CD4-positive, alpha-beta memory T cell (primary cell): ENCODE data around the gene ODAM. TPM values are rescaled to one million over a fixed set of nuclear protein-coding genes. Genes with fewer than 3 reads are reported as not detected.
A peak's percentile ranks its signal among the peaks of the same experiment; 100 is the strongest.

Source experiments
- CTCF ChIA-PET: fragments of 350-600 bp; sonication (Branson Sonifier 250); formaldehyde crosslinking; loops from one replicate; lab custom pipeline; 2021; ENCODE audit warnings: inconsistent platforms; ENCODE audit not compliant: partially characterized antibody; lab: Charles Lee
- POLR2A ChIA-PET: fragments of 350-600 bp; sonication (Branson Sonifier 250); formaldehyde crosslinking; loops from one replicate; lab custom pipeline; 2021; ENCODE audit not compliant: partially characterized antibody; lab: Charles Lee
- DNase-seq, 5 donors: peaks; one replicate each; pipeline versions ENCODE4 v3.0.0 to v3.0.0-alpha.2; 2020 to 2022; ENCODE audit warnings: mixed read lengths in 1 of 5
- H3K27ac ChIP-seq: one replicate; pipeline ENCODE4 v1.7.0; 2013; ENCODE audit warnings: low read depth, low read length
- H3K27me3 ChIP-seq: 2 replicates; pipeline ENCODE4 v1.7.0; 2013; ENCODE audit warnings: mild to moderate bottlenecking, low read length, moderate library complexity; ENCODE audit not compliant: insufficient read depth
- H3K36me3 ChIP-seq: 2 replicates; pipeline ENCODE4 v1.7.0; 2013; ENCODE audit warnings: mild to moderate bottlenecking, low read length, moderate library complexity; ENCODE audit not compliant: insufficient read depth
- H3K4me1 ChIP-seq: 2 replicates; pipeline ENCODE4 v1.7.0; 2013; ENCODE audit warnings: mild to moderate bottlenecking, low read length, moderate library complexity; ENCODE audit not compliant: insufficient read depth
- H3K4me3 ChIP-seq, 2 donors: one replicate each; pipeline ENCODE4 v1.7.0; 2013; ENCODE audit warnings: low read length in 2 of 2, mild to moderate bottlenecking in 1 of 2
- H3K9me3 ChIP-seq, 2 donors: one replicate each; pipeline ENCODE4 v1.7.0; 2013; ENCODE audit warnings: low read length in 2 of 2, control low read depth in 1 of 2; ENCODE audit not compliant: control insufficient read depth in 1 of 2
- H3K27ac Mint-ChIP-seq, 7 donors: one replicate each; pipeline ENCODE4 v1.8.0; 2020 to 2021; ENCODE audit warnings: mixed read lengths in 7 of 7, mild to moderate bottlenecking in 6 of 7, inconsistent platforms in 3 of 7, moderate library complexity in 3 of 7
- H3K27me3 Mint-ChIP-seq, 2 donors: one replicate each; pipeline ENCODE4 v1.8.0; 2020 to 2021; ENCODE audit warnings: mixed read lengths in 2 of 2
- H3K36me3 Mint-ChIP-seq, 2 donors: one replicate each; pipeline ENCODE4 v1.8.0; 2020 to 2021; ENCODE audit warnings: mixed read lengths in 2 of 2, inconsistent platforms in 1 of 2, mild to moderate bottlenecking in 1 of 2
- H3K4me1 Mint-ChIP-seq, 4 donors: one replicate each; pipeline ENCODE4 v1.8.0; 2020 to 2021; ENCODE audit warnings: mixed read lengths in 4 of 4, mild to moderate bottlenecking in 1 of 4
- H3K4me3 Mint-ChIP-seq, 8 donors: one replicate each; pipeline ENCODE4 v1.8.0; 2020 to 2021; ENCODE audit warnings: mixed read lengths in 8 of 8, mild to moderate bottlenecking in 7 of 8, moderate library complexity in 6 of 8, inconsistent platforms in 3 of 8
- H3K9me3 Mint-ChIP-seq, 8 donors: one replicate each; pipeline ENCODE4 v1.8.0; 2020 to 2021; ENCODE audit warnings: mixed read lengths in 8 of 8, mild to moderate bottlenecking in 5 of 8, inconsistent platforms in 3 of 8, moderate library complexity in 1 of 8
- intact Hi-C: fragments of 100-400 bp; cut with micrococcal nuclease; formaldehyde crosslinking; loops from one replicate; pipeline ENCODE4 v1.15.1; 2023
- polyA plus RNA-seq, 2 donors: library from polyadenylated mRNA; unstranded; fragments of 300-500 nt; fragmentation: Illumina TruSeq; gene quantifications; one replicate each; pipeline ENCODE4 v1.2.3, GENCODE V29; 2021
- total RNA-seq, 2 experiments: library from RNA; stranded (reverse); gene quantifications; one replicate each; pipeline ENCODE4 v1.2.3, GENCODE V29; 2021

Gene ODAM
- total and polyA plus RNA-seq, 4 experiments from 2014 or later: not detected

- Histone ChIP-seq H3K27ac (no peak overlapping the region), H3K4me3 (no peak overlapping the region), H3K4me1 (no peaks in the 10 kb centered on the region), H3K27me3 (no peaks in the 10 kb centered on the region), H3K36me3 (no peaks in the 10 kb centered on the region), H3K9me3 (no peaks in the 10 kb centered on the region)
- H3K4me1 Mint-ChIP-seq: no peaks in the 10 kb centered on the region
- H3K4me3 Mint-ChIP-seq: no peak overlapping the region
- POLR2A ChIA-PET: no interaction called here
- peaks cover 0 to 3% (median 0%) of the 10 kb centered on the region in 8 donors for H3K9me3 Mint-ChIP-seq
- CTCF ChIA-PET: no interaction called here
- no peak for DNase-seq
- H3K27me3 Mint-ChIP-seq: no peaks in the 10 kb centered on the region
- H3K27ac Mint-ChIP-seq: no peak overlapping the region
- no peaks in the 10 kb centered on the region for H3K36me3 Mint-ChIP-seq
- intact Hi-C loops: no loop called here
These were observed 15.7 kb upstream of the ODAM start for GRCh38 chr4:70179811-70180210.

GRCh38 chr4:70181864-70182263, 13.7 kb upstream of the ODAM start:
- Histone ChIP-seq H3K4me3 (no peak overlapping the region), H3K9me3 (no peaks in the 10 kb centered on the region), H3K4me1 (no peaks in the 10 kb centered on the region), H3K27ac (no peak overlapping the region), H3K27me3 (no peaks in the 10 kb centered on the region), H3K36me3 (no peaks in the 10 kb centered on the region)
- H3K36me3 Mint-ChIP-seq: no peaks in the 10 kb centered on the region
- DNase-seq: no peak
- peaks cover 0 to 3% (median 0%) of the 10 kb centered on the region in 8 donors for H3K9me3 Mint-ChIP-seq
- POLR2A ChIA-PET: no interaction called here
- CTCF ChIA-PET: no interaction called here
- H3K27me3 Mint-ChIP-seq: no peaks in the 10 kb centered on the region
- no peaks in the 10 kb centered on the region for H3K4me1 Mint-ChIP-seq
- intact Hi-C loops: no loop called here
- no peak overlapping the region for H3K27ac Mint-ChIP-seq
- no peak overlapping the region for H3K4me3 Mint-ChIP-seq

- ChIA-PET POLR2A (no interaction called here), CTCF (no interaction called here)
- H3K4me1 Mint-ChIP-seq: no peaks in the 10 kb centered on the region
- intact Hi-C loops: no loop called here
- H3K27me3 Mint-ChIP-seq: no peaks in the 10 kb centered on the region
- H3K9me3 Mint-ChIP-seq: peaks cover 0 to 3% (median 0%) of the 10 kb centered on the region in 8 donors
- no peak for DNase-seq
- Histone ChIP-seq H3K27me3 (no peaks in the 10 kb centered on the region), H3K36me3 (no peaks in the 10 kb centered on the region), H3K27ac (no peak overlapping the region), H3K4me3 (no peak overlapping the region), H3K9me3 (no peaks in the 10 kb centered on the region), H3K4me1 (no peaks in the 10 kb centered on the region)
- H3K27ac Mint-ChIP-seq: no peak overlapping the region
- no peak overlapping the region for H3K4me3 Mint-ChIP-seq
- H3K36me3 Mint-ChIP-seq: no peaks in the 10 kb centered on the region
These were observed 12.9 kb upstream of the ODAM start for GRCh38 chr4:70182517-70183167.

- Mint-ChIP-seq H3K9me3 (peaks cover 0 to 3% (median 0%) of the 10 kb centered on the region in 8 donors), H3K27ac (no peak overlapping the region), H3K27me3 (no peaks in the 10 kb centered on the region), H3K36me3 (no peaks in the 10 kb centered on the region), H3K4me1 (no peaks in the 10 kb centered on the region), H3K4me3 (no peak overlapping the region)
- intact Hi-C loops: no loop called here
- CTCF ChIA-PET: no interaction called here
- DNase-seq: peak in 1 of 5 donors; percentile 18
- Histone ChIP-seq H3K4me3 (no peak overlapping the region), H3K36me3 (no peaks in the 10 kb centered on the region), H3K4me1 (no peaks in the 10 kb centered on the region), H3K27ac (no peak overlapping the region), H3K9me3 (no peaks in the 10 kb centered on the region), H3K27me3 (no peaks in the 10 kb centered on the region)
- POLR2A ChIA-PET: no interaction called here
These were observed 12.2 kb upstream of the ODAM start for GRCh38 chr4:70183168-70183939.

GRCh38 chr4:70183940-70184246, 11.6 kb upstream of the ODAM start:
- Mint-ChIP-seq H3K27me3 (no peaks in the 10 kb centered on the region), H3K36me3 (no peaks in the 10 kb centered on the region), H3K4me3 (no peak overlapping the region), H3K9me3 (peaks cover 0 to 3% (median 0%) of the 10 kb centered on the region in 8 donors), H3K4me1 (no peaks in the 10 kb centered on the region), H3K27ac (no peak overlapping the region)
- H3K9me3 ChIP-seq: no peaks in the 10 kb centered on the region
- H3K27me3 ChIP-seq: no peaks in the 10 kb centered on the region
- intact Hi-C loops: no loop called here
- ChIA-PET POLR2A (no interaction called here), CTCF (no interaction called here)
- no peaks in the 10 kb centered on the region for H3K36me3 ChIP-seq
- H3K27ac ChIP-seq: no peak overlapping the region
- no peak for DNase-seq
- H3K4me3 ChIP-seq: no peak overlapping the region
- no peaks in the 10 kb centered on the region for H3K4me1 ChIP-seq

- Histone ChIP-seq H3K36me3 (no peaks in the 10 kb centered on the region), H3K27me3 (no peaks in the 10 kb centered on the region), H3K4me3 (no peak overlapping the region), H3K27ac (no peak overlapping the region), H3K9me3 (no peaks in the 10 kb centered on the region), H3K4me1 (no peaks in the 10 kb centered on the region)
- H3K36me3 Mint-ChIP-seq: no peaks in the 10 kb centered on the region
- ChIA-PET CTCF (no interaction called here), POLR2A (no interaction called here)
- no peak for DNase-seq
- peaks cover 0 to 2% (median 0%) of the 10 kb centered on the region in 8 donors for H3K9me3 Mint-ChIP-seq
- no peak overlapping the region for H3K4me3 Mint-ChIP-seq
- H3K27me3 Mint-ChIP-seq: no peaks in the 10 kb centered on the region
- no peaks in the 10 kb centered on the region for H3K4me1 Mint-ChIP-seq
- no peak overlapping the region for H3K27ac Mint-ChIP-seq
- intact Hi-C loops: no loop called here
These were observed 8.3 kb upstream of the ODAM start for GRCh38 chr4:70187216-70187615.

GRCh38 chr4:70190579-70190978, 4.9 kb upstream of the ODAM start:
- no peaks in the 10 kb centered on the region for H3K36me3 Mint-ChIP-seq
- peaks cover 0 to 2% (median 0%) of the 10 kb centered on the region in 8 donors for H3K9me3 Mint-ChIP-seq
- POLR2A ChIA-PET: no interaction called here
- H3K27me3 Mint-ChIP-seq: no peaks in the 10 kb centered on the region
- no peak for DNase-seq
- no peaks in the 10 kb centered on the region for H3K4me1 Mint-ChIP-seq
- Histone ChIP-seq H3K4me3 (no peak overlapping the region), H3K9me3 (no peaks in the 10 kb centered on the region), H3K4me1 (no peaks in the 10 kb centered on the region), H3K27ac (no peak overlapping the region), H3K36me3 (no peaks in the 10 kb centered on the region), H3K27me3 (no peaks in the 10 kb centered on the region)
- no peak overlapping the region for H3K4me3 Mint-ChIP-seq
- intact Hi-C loops: no loop called here
- CTCF ChIA-PET: no interaction called here
- no peak overlapping the region for H3K27ac Mint-ChIP-seq
